A549 treated with AZD9567 at 1 μM for 4 hours (cell line): ENCODE results near the gene CTCFL. TPM values are rescaled to one million over a fixed set of nuclear protein-coding genes. Genes with fewer than 3 reads are reported as not detected.

Experiments
- total RNA-seq: library from RNA; stranded (reverse); fragments of 200-300 nt; extraction: Qiagen RNA extraction; gene quantifications from 5 replicates; pipeline ENCODE4 v1.2.3, GENCODE V29; 2022; ENCODE audit not compliant: insufficient read depth

Gene CTCFL
- not detected in 5 replicates for total RNA-seq

GRCh38 chr20:57524511-57525176 is at the start of gene CTCFL:
Gene CTCFL, minus strand, starts transcription at chr20:57525140. Its CDS starts 935 bp downstream, at chr20:57524205.

GRCh38 chr20:57560554-57561355 is 35.8 kb upstream of the CTCFL start, which contains the start of gene PCK1:
Gene PCK1, plus strand, starts transcription at chr20:57561110. Its CDS starts 302 bp downstream, at chr20:57561412.

Other genes with a start within 250 kb of the CTCFL start
- not detected in 5 replicates for gene SPO11, start 195.3 kb downstream of the CTCFL start, total RNA-seq
- 59.8 to 104 TPM (median 60.9 TPM) in 5 replicates for gene RAE1, start 173.9 kb downstream of the CTCFL start, total RNA-seq
- gene RBM38, start 133.7 kb downstream of the CTCFL start, total RNA-seq = 21.0 to 37.9 TPM (median 37.2 TPM) in 5 replicates
- 0.04 to 0.10 TPM (median 0.09 TPM) in 4 of 5 replicates, not detected in the other for gene PCK1, start 36.0 kb upstream of the CTCFL start, total RNA-seq
- gene ZBP1, start 95.3 kb upstream of the CTCFL start, total RNA-seq = 0.05 to 0.07 TPM (median 0.06 TPM) in 3 of 5 replicates, not detected in the others
- gene PMEPA1, start 184.9 kb upstream of the CTCFL start, total RNA-seq = 171 to 331 TPM (median 324 TPM) in 5 replicates